Measurements from ENCODE around the gene ZNF44.
"Not testable (repeated sequence)": the region's sequence is repeated elsewhere in the genome, so short reads cannot be mapped to it uniquely, and the experiment has no call there.

DNA sequence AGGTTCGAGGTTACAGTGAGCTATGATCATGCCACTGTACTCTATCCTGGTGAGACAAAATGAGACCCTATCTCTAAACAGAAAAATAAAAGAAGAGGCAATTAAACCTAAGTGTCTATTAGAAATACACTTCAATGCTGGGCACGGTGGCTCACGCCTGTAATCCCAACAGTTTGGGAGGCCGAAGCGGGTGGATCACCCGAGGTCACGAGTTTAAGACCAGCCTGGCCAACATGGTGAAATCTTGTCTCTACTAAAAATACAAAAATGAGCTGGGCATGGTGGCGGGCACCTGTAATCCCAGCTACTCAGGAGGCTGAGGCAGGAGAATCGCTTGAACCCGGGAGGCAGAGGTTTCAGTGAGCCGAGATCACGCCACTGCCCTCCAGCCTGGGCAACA, 14.2 kb upstream of the ZNF44 start:
- TF ChIP-seq, protein P1, sequence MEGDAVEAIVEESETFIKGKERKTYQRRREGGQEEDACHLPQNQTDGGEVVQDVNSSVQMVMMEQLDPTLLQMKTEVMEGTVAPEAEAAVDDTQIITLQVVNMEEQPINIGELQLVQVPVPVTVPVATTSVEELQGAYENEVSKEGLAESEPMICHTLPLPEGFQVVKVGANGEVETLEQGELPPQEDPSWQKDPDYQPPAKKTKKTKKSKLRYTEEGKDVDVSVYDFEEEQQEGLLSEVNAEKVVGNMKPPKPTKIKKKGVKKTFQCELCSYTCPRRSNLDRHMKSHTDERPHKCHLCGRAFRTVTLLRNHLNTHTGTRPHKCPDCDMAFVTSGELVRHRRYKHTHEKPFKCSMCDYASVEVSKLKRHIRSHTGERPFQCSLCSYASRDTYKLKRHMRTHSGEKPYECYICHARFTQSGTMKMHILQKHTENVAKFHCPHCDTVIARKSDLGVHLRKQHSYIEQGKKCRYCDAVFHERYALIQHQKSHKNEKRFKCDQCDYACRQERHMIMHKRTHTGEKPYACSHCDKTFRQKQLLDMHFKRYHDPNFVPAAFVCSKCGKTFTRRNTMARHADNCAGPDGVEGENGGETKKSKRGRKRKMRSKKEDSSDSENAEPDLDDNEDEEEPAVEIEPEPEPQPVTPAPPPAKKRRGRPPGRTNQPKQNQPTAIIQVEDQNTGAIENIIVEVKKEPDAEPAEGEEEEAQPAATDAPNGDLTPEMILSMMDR (IDR thresholded peaks at IDR 0.05 in 8 of 11, conservative IDR thresholded peaks at IDR 0.05 in 3 of 11): not testable (repeated sequence)
- not testable (repeated sequence) for TF ChIP-seq POLR2A (IDR thresholded peaks at IDR 0.05)
